Neural cell (in vitro differentiated cells): ENCODE data around the gene ACOXL.

Experiments used
- CTCF ChIP-seq: fragments of 450-650 bp; IDR thresholded peaks from 2 replicates; pipeline ENCODE4 v1.5.1; 2014; ENCODE audit warnings: antibody characterized with exemption, mild to moderate bottlenecking, moderate library complexity; ENCODE audit not compliant: poor library complexity, severe bottlenecking
- EP300 ChIP-seq: fragments of 450-650 bp; conservative IDR thresholded peaks from 2 replicates; pipeline ENCODE4 v1.6.1; 2014; ENCODE audit warnings: antibody characterized with exemption, mild to moderate bottlenecking, moderate library complexity; ENCODE audit not compliant: poor library complexity, severe bottlenecking
- EZH2 ChIP-seq: fragments of 200-600, 300-800 bp; shearing (Covaris generic), sonication (generic); IDR thresholded peaks from 2 replicates; pipeline ENCODE4 v1.6.1; 2014; ENCODE audit warnings: antibody characterized with exemption, low read length, borderline replicate concordance, mild to moderate bottlenecking; ENCODE audit not compliant: insufficient read depth, poor library complexity, severe bottlenecking
- RAD21 ChIP-seq: fragments of 450-650 bp; conservative IDR thresholded peaks from 2 replicates; pipeline ENCODE4 v1.6.1; 2014; ENCODE audit warnings: antibody characterized with exemption, mild to moderate bottlenecking, moderate library complexity
- REST ChIP-seq: IDR thresholded peaks from 2 replicates; pipeline ENCODE4 v1.6.1; 2012; ENCODE audit warnings: borderline replicate concordance
- TAF1 ChIP-seq: IDR thresholded peaks from 2 replicates; pipeline ENCODE4 v1.6.1; 2012; ENCODE audit warnings: low read depth

GRCh38 chr2:110852541-110853263 lies 120.3 kb downstream of the ACOXL start:
- TF ChIP-seq CTCF (no peak), EZH2 (no peak), EP300 (no peak), RAD21 (no peak), REST (no peak), TAF1 (no peak)
